CD1c-positive myeloid dendritic cell (primary cell): ENCODE data around the gene TBX2.
"Not testable (repeated sequence)": the region's sequence is repeated elsewhere in the genome, so short reads cannot be mapped to it uniquely, and the experiment has no call there.

Source experiments
- DNase-seq: peaks from one replicate; pipeline ENCODE4 v3.0.0-alpha.2; 2016; ENCODE audit errors: extremely low spot score

Gene TBX2

GRCh38 chr17:61399131-61400065 lies at the start of gene TBX2:
TBX2 (plus strand) TSS chr17:61399843; CDS start chr17:61400177, 334 bp downstream.
- DNase-seq = no peak

DNA sequence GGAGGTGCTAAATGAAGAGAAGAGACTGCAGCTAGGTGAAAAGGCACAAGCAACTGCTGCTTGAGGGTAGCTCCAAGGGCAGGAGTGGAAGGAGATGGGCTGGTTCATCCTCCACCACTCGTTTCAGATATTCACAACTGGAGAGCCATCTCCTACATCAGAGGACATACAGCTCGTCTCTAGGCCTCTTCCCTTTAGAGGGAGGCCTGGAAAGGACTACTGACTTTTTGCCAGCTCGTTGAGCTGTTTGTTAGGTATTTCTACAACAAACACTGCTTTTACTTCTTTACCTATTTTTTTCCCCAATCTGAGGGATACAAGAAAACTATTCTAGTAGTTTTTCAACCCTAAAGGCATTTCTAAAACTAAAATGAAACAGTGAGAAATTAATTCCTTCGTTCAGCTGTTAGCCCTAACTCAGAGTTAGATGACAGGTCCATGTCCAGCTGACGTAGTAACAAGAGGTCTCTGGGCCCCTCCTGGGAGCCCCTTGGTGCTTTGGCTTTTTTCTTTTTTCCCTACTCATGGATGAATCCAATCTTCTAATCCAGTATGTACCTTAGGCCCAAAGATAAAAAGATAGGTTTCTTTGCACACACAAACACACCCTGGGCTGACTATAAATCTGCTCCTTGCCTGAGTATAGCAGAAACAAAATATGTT lies 47.8 kb upstream of the TBX2 start:
- DNase-seq = no peak

GRCh38 chr17:61352408-61352770 lies 47.3 kb upstream of the TBX2 start:
- DNase-seq = no peak

DNA sequence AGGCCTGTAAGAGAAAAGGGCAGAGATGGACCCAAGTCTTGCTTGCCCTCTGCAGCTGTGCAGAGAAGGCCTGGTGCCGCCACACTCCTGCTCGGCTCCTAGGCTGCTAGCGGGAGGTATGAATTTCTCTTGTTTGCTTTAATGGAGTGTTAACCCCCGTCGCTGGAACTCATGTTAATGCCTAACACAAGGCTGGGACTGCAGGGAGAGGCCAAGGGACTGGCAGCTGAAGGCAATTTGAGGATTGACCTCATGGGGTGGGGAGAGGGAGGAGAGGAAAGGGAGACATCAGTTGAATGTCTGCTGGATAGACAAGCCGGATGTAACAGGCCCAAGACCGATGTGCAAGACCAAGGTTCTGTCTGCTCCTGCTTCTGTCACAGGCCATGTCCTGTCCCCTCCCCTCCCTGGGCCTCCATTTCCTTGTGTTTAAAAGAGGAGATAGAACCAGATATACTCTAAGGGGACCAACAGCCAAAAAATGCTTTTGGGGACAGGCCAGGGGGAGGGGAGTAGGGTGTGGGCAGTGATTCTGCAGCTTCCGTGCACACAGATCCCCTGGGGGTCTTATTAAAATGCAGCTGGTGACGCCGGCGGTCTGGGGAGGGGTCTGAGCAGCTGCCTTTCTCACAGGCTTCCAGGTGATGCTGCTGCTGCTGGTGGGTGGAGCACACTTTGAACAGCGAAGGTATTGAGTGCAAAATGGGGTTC lies 46.7 kb upstream of the TBX2 start:
- no peak for DNase-seq

DNA sequence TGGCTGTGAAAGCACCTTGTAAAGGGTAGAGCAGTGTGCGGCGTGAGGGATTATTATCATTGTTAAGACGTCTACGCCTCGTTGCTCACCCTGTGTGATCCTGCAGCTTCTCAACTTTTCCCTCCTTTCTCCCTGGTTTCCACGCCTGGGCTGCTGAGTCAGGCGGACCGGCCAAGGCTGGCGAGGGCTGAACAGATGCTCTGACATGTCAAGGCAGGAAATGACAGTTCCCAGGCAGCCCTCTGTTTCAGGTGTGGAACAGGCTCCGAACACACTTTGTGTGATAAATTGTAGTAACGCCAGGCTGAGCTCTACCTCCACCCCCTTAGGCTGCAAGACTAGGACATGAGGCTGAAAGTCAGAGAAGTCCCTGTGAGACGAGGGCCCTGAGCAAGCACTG lies 46.0 kb upstream of the TBX2 start:
- DNase-seq = no peak

GRCh38 chr17:61354895-61355874 lies 44.5 kb upstream of the TBX2 start:
- DNase-seq = no peak

DNA sequence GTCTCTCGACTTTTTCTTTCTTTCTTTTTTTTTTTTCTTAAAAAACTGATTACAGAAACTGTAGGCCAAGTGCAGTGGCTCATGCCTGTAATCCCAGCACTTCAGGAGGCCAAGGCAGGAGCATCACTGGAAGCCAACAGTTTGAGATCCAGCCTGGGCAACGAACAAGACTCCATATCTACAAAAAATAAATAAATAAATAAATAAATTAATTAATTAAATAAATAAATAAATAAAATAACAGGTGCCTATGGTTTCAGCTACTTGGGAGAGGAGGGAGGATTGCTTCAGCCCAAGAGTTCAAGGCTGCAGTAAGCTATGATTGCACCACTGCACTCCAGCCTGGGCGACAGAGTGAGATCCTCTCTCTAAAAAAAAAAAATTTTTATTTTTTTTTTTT lies 42.6 kb upstream of the TBX2 start:
- DNase-seq = not testable (repeated sequence)

- DNase-seq = not testable (repeated sequence)
These were observed 40.1 kb upstream of the TBX2 start for GRCh38 chr17:61359513-61359912.

- no peak for DNase-seq
These were observed 39.2 kb upstream of the TBX2 start for GRCh38 chr17:61360318-61360943.

GRCh38 chr17:61361084-61361483 lies 38.6 kb upstream of the TBX2 start:
- no peak for DNase-seq

DNA sequence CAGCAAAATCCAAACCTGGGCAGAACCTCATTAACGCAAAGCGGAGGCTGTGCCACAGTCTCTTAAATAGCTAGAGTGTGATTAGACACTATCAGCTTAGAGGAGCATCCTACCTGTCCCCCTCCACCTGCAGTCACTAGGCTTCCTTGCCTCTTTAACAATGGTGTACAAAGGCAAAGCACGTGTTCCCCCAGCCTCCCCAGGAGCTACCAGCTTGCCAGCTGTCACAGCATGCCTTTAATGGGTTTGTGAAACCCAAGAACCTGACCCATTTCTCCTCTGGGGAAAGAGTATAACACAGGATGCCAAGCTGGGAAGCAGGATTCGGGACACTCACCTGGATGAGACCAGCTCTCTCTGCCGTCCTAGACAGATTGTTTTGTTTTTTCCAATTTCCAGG lies 37.2 kb upstream of the TBX2 start:
- DNase-seq = no peak

DNA sequence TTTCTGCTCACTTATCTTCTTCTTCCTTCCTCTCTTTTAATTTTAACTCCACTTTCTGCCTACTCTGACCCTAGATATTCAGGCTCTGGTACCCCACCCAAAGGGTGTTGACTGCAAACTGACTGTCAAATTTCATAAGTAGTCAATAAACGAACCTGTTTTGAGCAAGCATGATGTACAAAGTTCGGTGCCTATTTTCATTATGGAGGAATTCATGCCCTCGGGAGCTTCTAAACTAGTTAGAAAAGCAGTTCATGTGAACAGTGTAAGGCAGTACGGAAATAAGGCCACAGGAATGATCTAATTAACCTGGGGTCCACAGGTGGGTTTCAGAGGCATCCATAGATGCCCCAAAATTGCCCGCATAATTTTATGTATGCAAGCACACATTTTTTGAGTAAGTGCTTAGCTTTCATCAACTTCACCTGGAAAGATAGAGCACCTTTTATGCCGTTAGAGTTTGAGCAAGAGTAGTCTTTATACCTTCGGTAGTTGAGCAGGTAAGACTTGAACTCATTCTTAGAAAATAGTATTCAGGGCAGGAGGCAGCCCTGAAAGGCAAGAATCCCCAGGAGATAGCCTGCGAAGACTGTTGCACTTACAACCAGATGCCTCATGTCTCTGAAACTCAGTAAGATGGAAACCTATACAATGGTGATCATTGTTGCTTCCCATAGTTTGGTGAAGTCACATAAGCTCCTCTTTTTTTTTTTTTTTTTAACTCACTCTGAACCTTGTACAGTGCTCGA lies 36.6 kb upstream of the TBX2 start:
- no peak for DNase-seq

DNA sequence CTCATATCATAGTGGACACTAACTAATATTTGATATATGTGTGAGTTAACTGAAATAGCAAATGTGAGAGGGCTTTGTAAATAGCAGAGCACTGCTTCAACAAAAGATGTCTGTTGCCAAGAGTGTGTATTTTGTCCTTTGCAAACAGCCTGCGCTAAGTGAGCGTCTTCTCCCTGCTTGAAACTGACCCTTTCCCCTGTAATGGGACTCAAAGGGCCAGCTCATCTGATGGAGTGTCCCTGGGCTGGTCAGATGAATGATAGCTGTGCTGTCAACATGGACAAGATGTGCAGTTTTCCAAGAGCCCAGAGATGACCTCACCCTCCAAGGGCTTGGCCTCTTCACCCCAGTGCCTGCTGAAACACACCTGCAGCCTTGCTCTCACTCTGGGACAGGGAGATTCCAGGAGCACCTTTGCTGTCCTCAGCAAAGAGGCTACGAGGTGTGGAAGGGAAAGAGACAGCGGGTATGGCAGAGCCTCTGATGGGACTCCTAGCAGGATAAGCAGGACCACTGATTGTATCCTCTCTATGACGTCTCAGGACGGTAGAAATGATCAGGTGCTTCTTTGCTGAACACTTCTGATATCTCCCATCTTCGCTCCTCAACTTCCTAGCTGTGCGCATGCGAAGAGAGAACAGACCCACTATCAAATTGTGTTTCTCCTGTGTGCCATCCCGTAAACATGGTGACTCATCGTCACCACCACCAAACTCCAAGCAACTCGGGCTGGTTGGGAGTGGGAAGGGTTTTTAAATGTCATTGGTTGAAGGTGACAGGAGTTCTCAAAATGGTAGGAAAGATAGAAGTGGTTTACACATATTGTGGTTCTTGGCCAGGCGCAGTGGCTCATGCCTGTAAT lies 35.8 kb upstream of the TBX2 start:
- DNase-seq = no peak

- no peak for DNase-seq
These were observed 35.2 kb upstream of the TBX2 start for GRCh38 chr17:61364463-61364846.

GRCh38 chr17:61366076-61366714 lies 33.4 kb upstream of the TBX2 start:
- no peak for DNase-seq

DNA sequence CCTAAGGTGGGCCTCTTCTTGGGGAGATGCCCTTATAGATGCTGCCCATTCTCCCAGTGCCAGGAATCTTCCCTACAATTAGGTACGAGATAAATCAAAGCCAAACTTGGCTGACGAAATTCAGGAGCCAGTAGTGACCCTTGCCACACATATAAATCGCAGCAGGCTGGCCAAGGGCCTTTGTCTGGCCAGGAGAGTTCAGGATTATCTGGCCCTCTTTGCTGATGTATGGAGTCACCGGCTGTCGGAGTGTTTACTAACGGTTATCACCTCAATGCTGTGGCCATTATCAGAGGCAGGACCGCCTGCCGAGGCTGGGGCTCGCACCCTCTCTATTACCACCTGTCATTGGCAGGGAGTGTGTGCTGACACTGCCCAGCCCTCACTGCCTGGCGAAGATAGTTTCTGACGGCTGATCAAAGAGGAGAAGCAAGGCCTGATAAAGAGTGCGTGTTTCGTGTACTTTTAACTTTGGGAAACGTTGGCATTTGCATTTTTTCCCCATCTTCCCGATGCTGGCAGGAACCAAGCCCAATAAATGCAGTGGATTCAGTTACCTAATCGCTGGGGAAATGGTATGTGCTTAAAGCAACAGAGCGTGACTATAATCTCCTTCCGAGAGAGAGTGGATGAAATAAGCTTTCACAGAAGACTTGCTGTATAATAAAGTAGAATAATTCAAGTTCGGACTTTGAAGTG lies 32.8 kb upstream of the TBX2 start:
- DNase-seq = no peak

GRCh38 chr17:61368049-61368831 lies 31.4 kb upstream of the TBX2 start:
- no peak for DNase-seq
